Right ventricle myocardium inferior (tissue), 1 donor: ENCODE results near the gene ATXN1. TPM values are rescaled to one million over a fixed set of nuclear protein-coding genes. Genes with fewer than 3 reads are reported as not detected.
"Not testable (repeated sequence)": the region's sequence is repeated elsewhere in the genome, so short reads cannot be mapped to it uniquely, and the experiment has no call there.

Experiments
- ATAC-seq: fragments of 200-7000 bp; cut with Tn5 transposase; one replicate; pipeline ENCODE4 v1.9.1; 2020; ENCODE audit warnings: mild to moderate bottlenecking, moderate library complexity
- DNase-seq: peaks from one replicate; pipeline ENCODE4 v3.0.0; 2021; ENCODE audit errors: missing footprints
- intact Hi-C: fragments of 100-400 bp; cut with DNase I; formaldehyde crosslinking; loops from one replicate; pipeline ENCODE4 v1.11.0; 2022
- total RNA-seq: library from RNA; stranded (reverse); fragmentation: NEBNext Ultra II Directional; extraction: Animal tissue kit (Norgen Biotek cat#: 25700); gene quantifications from one replicate; pipeline ENCODE4 v1.2.1, GENCODE V29; 2021
- donor health status: DM: no; HTN: yes; CAD: no; lungs with severe emphysema.

Gene ATXN1
- total RNA-seq, 1 donor from 2014 or later = 42.5 TPM

- no peak for DNase-seq
- ATAC-seq = no peak
- intact Hi-C loops = no loop called here
These were observed 139.1 kb downstream of the ATXN1 start for GRCh38 chr6:16622193-16622592.

- no peak for DNase-seq
- intact Hi-C loops = no loop called here
- ATAC-seq = no peak
These were observed 140.3 kb downstream of the ATXN1 start for GRCh38 chr6:16621002-16621401.

- no peak for ATAC-seq
- no peak for DNase-seq
- intact Hi-C loops = no loop called here
These were observed 141.5 kb downstream of the ATXN1 start for GRCh38 chr6:16619777-16620176.

GRCh38 chr6:16618962-16619361, 142.3 kb downstream of the ATXN1 start:
- ATAC-seq = no peak
- DNase-seq = no peak
- intact Hi-C loops = no loop called here

- DNase-seq, ATAC-seq, intact Hi-C loops: not testable (repeated sequence)
These were observed 146.0 kb downstream of the ATXN1 start for GRCh38 chr6:16615215-16615614.

- ATAC-seq, intact Hi-C loops, DNase-seq: not testable (repeated sequence)
These were observed 147.1 kb downstream of the ATXN1 start for GRCh38 chr6:16614143-16614542.

- intact Hi-C loops, ATAC-seq, DNase-seq: not testable (repeated sequence)
These were observed 147.8 kb downstream of the ATXN1 start for GRCh38 chr6:16613504-16613903.

- DNase-seq = no peak
- intact Hi-C loops = no loop called here
These were observed 152.8 kb downstream of the ATXN1 start for GRCh38 chr6:16608444-16608843.

GRCh38 chr6:16602035-16602434, 159.2 kb downstream of the ATXN1 start:
- ATAC-seq (no peak), DNase-seq (no peak)
- intact Hi-C loops = no loop called here

More at GRCh38 chr6:16608444-16608843, 152.8 kb downstream of the ATXN1 start:
- ATAC-seq = no peak

GRCh38 chr6:16600701-16601100, 160.6 kb downstream of the ATXN1 start:
- intact Hi-C loops = no loop called here
- ATAC-seq (no peak), DNase-seq (no peak)

- ATAC-seq (no peak), DNase-seq (no peak)
- intact Hi-C loops = no loop called here
These were observed 161.2 kb downstream of the ATXN1 start for GRCh38 chr6:16600026-16600425.

GRCh38 chr6:16596616-16597331, 164.5 kb downstream of the ATXN1 start:
- ATAC-seq = no peak
- intact Hi-C loops = no loop called here
- no peak for DNase-seq

- ATAC-seq (no peak), DNase-seq (no peak)
- intact Hi-C loops = no loop called here
These were observed 165.6 kb downstream of the ATXN1 start for GRCh38 chr6:16595514-16596120.

- DNase-seq (no peak), ATAC-seq (no peak)
- intact Hi-C loops = no loop called here
These were observed 166.4 kb downstream of the ATXN1 start for GRCh38 chr6:16594849-16595248.

GRCh38 chr6:16592223-16592911, 168.9 kb downstream of the ATXN1 start:
- ATAC-seq = no peak
- DNase-seq = no peak

GRCh38 chr6:16591396-16592222, 169.7 kb downstream of the ATXN1 start:
- DNase-seq (no peak), ATAC-seq (no peak)
- intact Hi-C loops = no loop called here

More at GRCh38 chr6:16592223-16592911, 168.9 kb downstream of the ATXN1 start:
- intact Hi-C loops = no loop called here

GRCh38 chr6:16585805-16586204, 175.5 kb downstream of the ATXN1 start:
- no peak for ATAC-seq
- DNase-seq = no peak
- intact Hi-C loops = no loop called here

- DNase-seq (no peak), ATAC-seq (no peak)
- intact Hi-C loops = no loop called here
These were observed 178.0 kb downstream of the ATXN1 start for GRCh38 chr6:16583144-16583762.
